Lower leg skin (tissue), 4 donors: Measurements from ENCODE around the gene SELENOS. TPM values are rescaled to one million over a fixed set of nuclear protein-coding genes. Genes with fewer than 3 reads are reported as not detected.

ENCODE experiments used
- DNase-seq, 2 donors: peaks; one replicate each; pipeline ENCODE4 v3.0.0-alpha.2; 2019; ENCODE audit warnings: low spot score in 2 of 2
- H3K4me3 ChIP-seq: fragments of 200-600 bp; sonication (generic); 2 replicates; pipeline ENCODE4 v1.5.1; 2017; ENCODE audit warnings: mild to moderate bottlenecking, low read depth; ENCODE audit not compliant: poor library complexity, severe bottlenecking
- POLR2A ChIP-seq, 2 donors: fragments of 450-650 bp; IDR thresholded peaks; one replicate each; pipeline ENCODE4 v1.6.1; 2016 to 2017; ENCODE audit warnings: antibody characterized with exemption in 2 of 2, mild to moderate bottlenecking in 1 of 2, moderate library complexity in 1 of 2
- WGBS, 2 donors: methylation state at CpG; one replicate each; pipeline ENCODE4 v1.1.5; 2018; 5-methylcytosine and 5-hydroxymethylcytosine counted together
- intact Hi-C: fragments of 100-400 bp; cut with DNase I; formaldehyde crosslinking; loops from one replicate; pipeline ENCODE4 v1.15.0; 2023; ENCODE audit warnings: low total_unique reads
- total RNA-seq, 4 donors: library from RNA; depleted of rRNA; stranded (reverse); fragments of >200 nt; gene quantifications; one replicate each; pipeline ENCODE4 v1.1.0, GENCODE V29; 2016
- TF ChIP-seq, protein P1 (sequence below), 3 donors: fragments of 450-650 bp; IDR thresholded peaks; one replicate each; pipeline ENCODE4 v1.5.1; 2016; ENCODE audit warnings: antibody characterized with exemption in 3 of 3, mild to moderate bottlenecking in 3 of 3, moderate library complexity in 2 of 3

Gene SELENOS
- total RNA-seq, 4 donors from 2014 or later = 64.9 to 74.5 (median 67.8) TPM

DNA sequence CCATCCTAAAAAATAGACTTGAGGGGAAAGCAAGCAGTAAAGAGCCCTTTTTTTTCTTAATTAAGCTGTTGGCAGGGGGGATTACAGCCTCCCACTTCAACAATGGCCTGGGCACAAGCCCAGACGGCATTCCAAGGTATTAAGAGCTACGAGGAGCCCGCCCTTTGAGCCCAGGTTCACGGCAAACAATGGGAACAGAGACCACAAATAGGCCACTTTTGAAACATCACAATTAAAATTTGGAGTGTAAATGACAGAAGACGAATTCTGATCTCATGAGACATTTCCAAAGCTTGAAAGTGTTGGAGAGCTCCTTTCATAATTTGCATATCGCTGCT lies 34.3 kb downstream of the SELENOS start:
- intact Hi-C loops = no loop called here
- DNase-seq = peak in 1 of 2 donors; percentile 57
- WGBS, 2 donors = 49 to 50% methylated on average over 6 of the region's 6 CpGs
- TF ChIP-seq POLR2A (IDR thresholded peaks at IDR 0.05) = no peak
- TF ChIP-seq, protein P1, sequence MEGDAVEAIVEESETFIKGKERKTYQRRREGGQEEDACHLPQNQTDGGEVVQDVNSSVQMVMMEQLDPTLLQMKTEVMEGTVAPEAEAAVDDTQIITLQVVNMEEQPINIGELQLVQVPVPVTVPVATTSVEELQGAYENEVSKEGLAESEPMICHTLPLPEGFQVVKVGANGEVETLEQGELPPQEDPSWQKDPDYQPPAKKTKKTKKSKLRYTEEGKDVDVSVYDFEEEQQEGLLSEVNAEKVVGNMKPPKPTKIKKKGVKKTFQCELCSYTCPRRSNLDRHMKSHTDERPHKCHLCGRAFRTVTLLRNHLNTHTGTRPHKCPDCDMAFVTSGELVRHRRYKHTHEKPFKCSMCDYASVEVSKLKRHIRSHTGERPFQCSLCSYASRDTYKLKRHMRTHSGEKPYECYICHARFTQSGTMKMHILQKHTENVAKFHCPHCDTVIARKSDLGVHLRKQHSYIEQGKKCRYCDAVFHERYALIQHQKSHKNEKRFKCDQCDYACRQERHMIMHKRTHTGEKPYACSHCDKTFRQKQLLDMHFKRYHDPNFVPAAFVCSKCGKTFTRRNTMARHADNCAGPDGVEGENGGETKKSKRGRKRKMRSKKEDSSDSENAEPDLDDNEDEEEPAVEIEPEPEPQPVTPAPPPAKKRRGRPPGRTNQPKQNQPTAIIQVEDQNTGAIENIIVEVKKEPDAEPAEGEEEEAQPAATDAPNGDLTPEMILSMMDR (IDR thresholded peaks at IDR 0.05) = no peak
- no peak overlapping the region for H3K4me3 ChIP-seq

DNA sequence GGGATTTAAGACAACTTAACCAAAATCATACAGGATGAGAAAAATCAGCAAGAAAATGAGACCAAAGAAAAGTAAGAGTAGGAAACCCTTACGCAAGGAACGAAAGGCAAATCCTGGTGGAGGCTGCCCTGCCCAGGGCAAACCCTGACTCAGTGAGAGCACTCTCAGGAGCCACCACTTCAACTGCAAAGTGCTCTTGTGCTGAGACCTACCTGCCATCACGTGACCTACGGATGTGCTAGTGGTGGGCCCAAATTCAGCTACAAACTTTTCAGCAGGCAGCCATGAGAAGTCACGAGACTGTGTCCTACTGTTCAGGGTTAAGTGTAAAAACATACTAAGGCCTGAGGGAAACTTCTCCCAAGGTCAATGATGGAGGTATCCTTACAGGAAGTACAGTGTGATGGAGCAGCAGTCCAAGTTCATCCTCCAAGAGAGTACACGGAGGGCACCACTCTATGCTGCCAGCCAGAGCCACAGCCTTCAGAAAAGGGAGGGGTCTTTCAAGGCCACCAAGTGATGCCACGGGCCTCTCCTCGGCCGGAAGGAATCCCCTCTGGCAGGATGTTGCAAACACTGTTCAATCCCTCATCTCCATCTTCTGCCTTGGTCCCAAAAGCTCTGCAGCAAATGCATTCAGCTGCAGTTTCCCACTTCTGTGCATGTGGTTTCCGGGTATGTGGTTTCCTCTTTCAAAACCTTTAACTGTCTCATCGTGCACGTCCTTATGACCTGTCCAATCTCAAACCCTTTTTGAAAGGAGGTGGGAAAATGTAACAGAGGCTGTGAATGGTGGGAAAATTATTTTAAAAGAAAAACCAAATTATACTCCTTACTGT lies 34.9 kb downstream of the SELENOS start:
- intact Hi-C loops = no loop called here
- peak in 1 of 2 donors; percentile 64 for DNase-seq
- no peak overlapping the region for H3K4me3 ChIP-seq
- TF ChIP-seq, protein P1 (IDR thresholded peaks at IDR 0.05) = no peak
- TF ChIP-seq POLR2A (IDR thresholded peaks at IDR 0.05) = no peak
- WGBS, 2 donors = 45 to 48% methylated on average over 12 of the region's 12 CpGs

DNA sequence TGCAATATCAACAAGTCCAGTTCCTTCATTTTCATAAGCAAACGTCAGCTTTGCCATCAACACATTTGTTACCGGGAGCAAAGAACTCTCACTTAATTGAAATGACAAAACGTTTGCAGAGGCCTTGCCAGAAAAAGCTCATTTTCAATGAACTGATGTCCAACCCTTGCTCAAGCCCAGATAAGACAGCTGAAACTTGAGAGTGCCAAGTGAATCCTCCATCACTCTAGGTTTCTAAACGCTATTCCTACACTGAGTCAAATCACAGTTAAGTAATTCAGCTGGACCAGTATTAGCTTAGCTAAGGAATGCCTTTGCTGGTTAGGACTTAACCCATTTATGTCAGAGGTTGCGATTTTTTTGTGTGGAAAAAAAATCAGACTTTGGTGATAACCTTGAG lies 36.9 kb downstream of the SELENOS start:
- H3K4me3 ChIP-seq = no peak overlapping the region
- intact Hi-C loops = no loop called here
- no peak for DNase-seq
- WGBS, 2 donors = 38 to 45% methylated on average over 5 of the region's 5 CpGs
- TF ChIP-seq POLR2A (IDR thresholded peaks at IDR 0.05) = no peak
- TF ChIP-seq, protein P1 (IDR thresholded peaks at IDR 0.05) = no peak

DNA sequence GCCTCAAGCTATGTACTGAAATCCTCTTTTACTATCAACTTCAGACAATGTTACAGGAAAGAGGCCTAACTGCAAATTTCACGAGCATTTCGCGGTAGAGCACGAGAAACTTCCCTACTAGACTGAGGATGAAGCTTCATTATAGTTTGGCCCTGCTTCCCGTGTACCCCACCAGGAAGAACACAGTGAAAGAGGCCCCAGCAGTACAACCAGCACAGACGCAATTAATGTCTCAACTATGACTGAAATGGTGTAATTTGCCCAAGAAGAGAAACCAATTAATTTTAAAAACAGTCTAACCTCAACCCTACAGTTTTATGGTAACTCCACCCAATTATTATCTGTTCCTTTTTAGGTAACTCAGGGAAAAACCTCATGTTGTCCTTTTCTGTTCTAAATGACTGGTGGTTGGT lies 37.6 kb downstream of the SELENOS start:
- WGBS, 2 donors = 66 to 69% methylated on average over 6 of the region's 6 CpGs
- no peak for TF ChIP-seq POLR2A (IDR thresholded peaks at IDR 0.05)
- TF ChIP-seq, protein P1 (IDR thresholded peaks at IDR 0.05) = no peak
- no peak overlapping the region for H3K4me3 ChIP-seq
- no peak for DNase-seq
- intact Hi-C loops = no loop called here

DNA sequence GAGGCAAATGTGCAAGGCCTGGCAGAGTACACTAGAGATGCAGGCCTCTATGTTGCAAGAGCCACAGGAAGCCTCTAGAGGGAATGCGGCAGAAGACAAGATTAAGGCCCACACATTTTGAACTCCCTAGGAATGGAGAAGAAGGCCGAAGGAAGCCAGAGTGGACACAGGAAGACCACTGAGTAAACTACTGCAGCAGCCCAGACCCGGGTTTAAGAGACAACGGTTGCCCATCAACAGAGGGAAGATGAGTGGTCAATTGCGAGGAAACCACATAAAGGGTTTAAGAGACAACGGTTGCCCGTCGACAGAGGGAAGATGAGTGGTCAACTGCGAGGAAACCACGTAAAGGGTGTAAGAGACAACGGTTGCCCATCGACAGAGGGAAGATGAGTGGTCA lies 40.0 kb downstream of the SELENOS start:
- DNase-seq = no peak
- WGBS, 2 donors = 82 to 89% methylated on average over 12 of the region's 12 CpGs
- intact Hi-C loops = no loop called here
- no peak for TF ChIP-seq POLR2A (IDR thresholded peaks at IDR 0.05)
- TF ChIP-seq, protein P1 (IDR thresholded peaks at IDR 0.05) = no peak
- no peak overlapping the region for H3K4me3 ChIP-seq
